Measurements from ENCODE around the gene POGZ.

DNA sequence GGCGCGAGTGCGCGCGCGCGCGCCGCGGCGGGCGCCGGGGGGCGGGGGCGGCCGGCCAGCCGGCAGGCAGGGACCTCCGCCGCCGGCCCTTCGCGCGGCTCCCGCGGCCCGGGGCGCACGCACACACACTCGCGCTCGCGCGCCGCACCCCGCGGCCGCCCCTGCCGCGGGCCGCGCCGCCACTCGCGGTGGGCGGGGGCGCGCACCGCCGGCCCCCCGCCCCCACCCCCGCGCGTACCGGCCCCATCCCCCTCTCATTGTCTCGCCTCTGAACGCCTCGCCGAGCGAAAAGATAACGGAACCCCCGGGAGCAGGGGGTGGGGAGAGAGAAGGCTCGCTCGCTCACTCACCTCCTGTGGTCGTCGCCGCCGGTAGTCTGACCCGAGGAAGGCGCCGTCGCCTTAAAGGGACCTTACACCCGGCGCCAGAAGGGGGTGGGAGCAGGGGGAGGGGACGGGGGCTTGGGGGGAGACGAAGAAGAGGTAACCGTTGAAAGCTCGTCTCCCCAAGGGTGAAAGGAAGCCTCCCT, 428 bp downstream of the POGZ start:
- TF ChIP-seq, protein P1, sequence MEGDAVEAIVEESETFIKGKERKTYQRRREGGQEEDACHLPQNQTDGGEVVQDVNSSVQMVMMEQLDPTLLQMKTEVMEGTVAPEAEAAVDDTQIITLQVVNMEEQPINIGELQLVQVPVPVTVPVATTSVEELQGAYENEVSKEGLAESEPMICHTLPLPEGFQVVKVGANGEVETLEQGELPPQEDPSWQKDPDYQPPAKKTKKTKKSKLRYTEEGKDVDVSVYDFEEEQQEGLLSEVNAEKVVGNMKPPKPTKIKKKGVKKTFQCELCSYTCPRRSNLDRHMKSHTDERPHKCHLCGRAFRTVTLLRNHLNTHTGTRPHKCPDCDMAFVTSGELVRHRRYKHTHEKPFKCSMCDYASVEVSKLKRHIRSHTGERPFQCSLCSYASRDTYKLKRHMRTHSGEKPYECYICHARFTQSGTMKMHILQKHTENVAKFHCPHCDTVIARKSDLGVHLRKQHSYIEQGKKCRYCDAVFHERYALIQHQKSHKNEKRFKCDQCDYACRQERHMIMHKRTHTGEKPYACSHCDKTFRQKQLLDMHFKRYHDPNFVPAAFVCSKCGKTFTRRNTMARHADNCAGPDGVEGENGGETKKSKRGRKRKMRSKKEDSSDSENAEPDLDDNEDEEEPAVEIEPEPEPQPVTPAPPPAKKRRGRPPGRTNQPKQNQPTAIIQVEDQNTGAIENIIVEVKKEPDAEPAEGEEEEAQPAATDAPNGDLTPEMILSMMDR (IDR thresholded peaks at IDR 0.05), result no peak
- TF ChIP-seq POLR2A (IDR thresholded peaks at IDR 0.05), result no peak
